Astrocyte (in vitro differentiated cells and primary cell): ENCODE data around the gene SERPINA9. TPM values are rescaled to one million over a fixed set of nuclear protein-coding genes. Genes with fewer than 3 reads are reported as not detected.

ENCODE experiments used
- DNase-seq: peaks from one replicate; pipeline ENCODE4 v3.0.0-alpha.2; 2010; ENCODE audit warnings: low read depth
- FAIRE-seq: peaks from 2 replicates; lab custom pipeline; 2011; peaks lifted over from hg19 to GRCh38; lab: Jason Lieb, UNC
- H2AFZ ChIP-seq: 2 replicates; pipeline ENCODE4 v1.6.0; 2012; ENCODE audit warnings: low read depth, low read length, inconsistent platforms
- H3K27ac ChIP-seq: 2 replicates; pipeline ENCODE4 v1.5.1; 2011; ENCODE audit warnings: low read depth, low read length, inconsistent platforms
- H3K27me3 ChIP-seq: 2 replicates; pipeline ENCODE4 v1.6.0; 2011; ENCODE audit warnings: low read length, inconsistent platforms; ENCODE audit not compliant: insufficient read depth
- H3K36me3 ChIP-seq: 2 replicates; pipeline ENCODE4 v1.5.1; 2011; ENCODE audit warnings: low read length, inconsistent platforms; ENCODE audit not compliant: insufficient read depth
- H3K4me1 ChIP-seq: 2 replicates; pipeline ENCODE4 v1.5.1; 2011; ENCODE audit warnings: low read length, inconsistent platforms; ENCODE audit not compliant: insufficient read depth
- H3K4me2 ChIP-seq: 2 replicates; pipeline ENCODE4 v1.6.0; 2012; ENCODE audit warnings: low read length, inconsistent platforms
- H3K4me3 ChIP-seq: 2 replicates; pipeline ENCODE4 v1.5.1; 2011; ENCODE audit warnings: low read depth, mild to moderate bottlenecking, low read length, inconsistent platforms; ENCODE audit not compliant: insufficient read depth
- H3K79me2 ChIP-seq: 2 replicates; pipeline ENCODE4 v1.6.0; 2012; ENCODE audit warnings: mild to moderate bottlenecking, low read length, inconsistent platforms; ENCODE audit not compliant: insufficient read depth
- H3K9ac ChIP-seq: 2 replicates; pipeline ENCODE4 v1.6.0; 2012; ENCODE audit warnings: mild to moderate bottlenecking, low read length, inconsistent platforms
- H3K9me3 ChIP-seq: 2 replicates; pipeline ENCODE4 v1.5.1; 2012; ENCODE audit warnings: low read depth, mild to moderate bottlenecking, low read length, inconsistent platforms; ENCODE audit not compliant: insufficient read depth
- H4K20me1 ChIP-seq: 2 replicates; pipeline ENCODE4 v1.6.0; 2012; ENCODE audit warnings: low read length, inconsistent platforms; ENCODE audit not compliant: insufficient read depth
- H3K27ac Mint-ChIP-seq: one replicate; pipeline ENCODE4 v1.8.0; 2021; ENCODE audit warnings: mild to moderate bottlenecking, mixed read lengths; ENCODE audit not compliant: unreplicated experiment
- H3K27me3 Mint-ChIP-seq: one replicate; pipeline ENCODE4 v1.8.0; 2021; ENCODE audit warnings: low read depth, mixed read lengths; ENCODE audit not compliant: unreplicated experiment
- H3K36me3 Mint-ChIP-seq: one replicate; pipeline ENCODE4 v1.8.0; 2021; ENCODE audit warnings: low read depth, mixed read lengths; ENCODE audit not compliant: unreplicated experiment
- H3K4me1 Mint-ChIP-seq: one replicate; pipeline ENCODE4 v1.8.0; 2021; ENCODE audit warnings: low read depth, mixed read lengths; ENCODE audit not compliant: unreplicated experiment
- H3K4me3 Mint-ChIP-seq: one replicate; pipeline ENCODE4 v1.8.0; 2021; ENCODE audit warnings: mild to moderate bottlenecking, moderate library complexity, mixed read lengths; ENCODE audit not compliant: unreplicated experiment
- H3K9me3 Mint-ChIP-seq: one replicate; pipeline ENCODE4 v1.8.0; 2021; ENCODE audit warnings: mild to moderate bottlenecking, mixed read lengths; ENCODE audit not compliant: unreplicated experiment
- EZH2 ChIP-seq: IDR thresholded peaks from 2 replicates; pipeline ENCODE4 v1.6.1; 2012; ENCODE audit warnings: mild to moderate bottlenecking, low read length, inconsistent platforms; ENCODE audit not compliant: insufficient read depth
- total RNA-seq: library from RNA; stranded (reverse); gene quantifications from 2 replicates; pipeline ENCODE4 v1.2.1, GENCODE V29; 2021
- TF ChIP-seq, protein P1 (sequence below): IDR thresholded peaks from 2 replicates; pipeline ENCODE4 v1.5.1; 2011; ENCODE audit warnings: low read depth, mild to moderate bottlenecking, inconsistent platforms, low read length, moderate library complexity; ENCODE audit not compliant: insufficient read depth

Gene SERPINA9
- total RNA-seq, 1 donor from 2014 or later: not detected

GRCh38 chr14:94522115-94522724 lies 46.2 kb upstream of the SERPINA9 start:
- Histone ChIP-seq H3K4me3 (no peak overlapping the region), H3K9me3 (peaks cover 5% of the 10 kb centered on the region), H3K27me3 (peaks cover 7% of the 10 kb centered on the region), H3K9ac (no peak overlapping the region), H4K20me1 (no peaks in the 10 kb centered on the region), H3K36me3 (no peaks in the 10 kb centered on the region), H3K4me1 (no peaks in the 10 kb centered on the region), H2AFZ (no peak overlapping the region), H3K4me2 (no peak overlapping the region), H3K79me2 (no peaks in the 10 kb centered on the region), H3K27ac (no peak overlapping the region)
- no peak overlapping the region for H3K4me3 Mint-ChIP-seq
- TF ChIP-seq, protein P1, sequence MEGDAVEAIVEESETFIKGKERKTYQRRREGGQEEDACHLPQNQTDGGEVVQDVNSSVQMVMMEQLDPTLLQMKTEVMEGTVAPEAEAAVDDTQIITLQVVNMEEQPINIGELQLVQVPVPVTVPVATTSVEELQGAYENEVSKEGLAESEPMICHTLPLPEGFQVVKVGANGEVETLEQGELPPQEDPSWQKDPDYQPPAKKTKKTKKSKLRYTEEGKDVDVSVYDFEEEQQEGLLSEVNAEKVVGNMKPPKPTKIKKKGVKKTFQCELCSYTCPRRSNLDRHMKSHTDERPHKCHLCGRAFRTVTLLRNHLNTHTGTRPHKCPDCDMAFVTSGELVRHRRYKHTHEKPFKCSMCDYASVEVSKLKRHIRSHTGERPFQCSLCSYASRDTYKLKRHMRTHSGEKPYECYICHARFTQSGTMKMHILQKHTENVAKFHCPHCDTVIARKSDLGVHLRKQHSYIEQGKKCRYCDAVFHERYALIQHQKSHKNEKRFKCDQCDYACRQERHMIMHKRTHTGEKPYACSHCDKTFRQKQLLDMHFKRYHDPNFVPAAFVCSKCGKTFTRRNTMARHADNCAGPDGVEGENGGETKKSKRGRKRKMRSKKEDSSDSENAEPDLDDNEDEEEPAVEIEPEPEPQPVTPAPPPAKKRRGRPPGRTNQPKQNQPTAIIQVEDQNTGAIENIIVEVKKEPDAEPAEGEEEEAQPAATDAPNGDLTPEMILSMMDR: no peak
- no peak for TF ChIP-seq EZH2
- H3K27ac Mint-ChIP-seq: no peak overlapping the region
- no peak for DNase-seq
- peaks cover 11% of the 10 kb centered on the region for H3K9me3 Mint-ChIP-seq
- no peaks in the 10 kb centered on the region for H3K36me3 Mint-ChIP-seq
- FAIRE-seq: no peak
- peaks cover 7% of the 10 kb centered on the region for H3K4me1 Mint-ChIP-seq
- H3K27me3 Mint-ChIP-seq: peaks cover 22% of the 10 kb centered on the region

- Mint-ChIP-seq H3K27ac (no peak overlapping the region), H3K36me3 (no peaks in the 10 kb centered on the region), H3K9me3 (peaks cover 9% of the 10 kb centered on the region), H3K4me3 (no peak overlapping the region), H3K27me3 (peaks cover 24% of the 10 kb centered on the region), H3K4me1 (peaks cover 7% of the 10 kb centered on the region)
- H3K4me1 ChIP-seq: no peaks in the 10 kb centered on the region
- no peak overlapping the region for H3K4me2 ChIP-seq
- DNase-seq (no peak), FAIRE-seq (no peak)
- no peaks in the 10 kb centered on the region for H4K20me1 ChIP-seq
- peaks cover 12% of the 10 kb centered on the region for H3K27me3 ChIP-seq
- no peaks in the 10 kb centered on the region for H3K36me3 ChIP-seq
- TF ChIP-seq, protein P1: no peak
- no peak for TF ChIP-seq EZH2
- no peak overlapping the region for H3K4me3 ChIP-seq
- no peak overlapping the region for H2AFZ ChIP-seq
- H3K9me3 ChIP-seq: peaks cover 5% of the 10 kb centered on the region
- no peak overlapping the region for H3K9ac ChIP-seq
- H3K27ac ChIP-seq: no peak overlapping the region
- H3K79me2 ChIP-seq: no peaks in the 10 kb centered on the region
These were observed 45.5 kb upstream of the SERPINA9 start for GRCh38 chr14:94521375-94522114.
